ENCODE measurements around the gene PMFBP1. TPM values are rescaled to one million over a fixed set of nuclear protein-coding genes. Genes with fewer than 3 reads are reported as not detected.

Gene PMFBP1, protein sequence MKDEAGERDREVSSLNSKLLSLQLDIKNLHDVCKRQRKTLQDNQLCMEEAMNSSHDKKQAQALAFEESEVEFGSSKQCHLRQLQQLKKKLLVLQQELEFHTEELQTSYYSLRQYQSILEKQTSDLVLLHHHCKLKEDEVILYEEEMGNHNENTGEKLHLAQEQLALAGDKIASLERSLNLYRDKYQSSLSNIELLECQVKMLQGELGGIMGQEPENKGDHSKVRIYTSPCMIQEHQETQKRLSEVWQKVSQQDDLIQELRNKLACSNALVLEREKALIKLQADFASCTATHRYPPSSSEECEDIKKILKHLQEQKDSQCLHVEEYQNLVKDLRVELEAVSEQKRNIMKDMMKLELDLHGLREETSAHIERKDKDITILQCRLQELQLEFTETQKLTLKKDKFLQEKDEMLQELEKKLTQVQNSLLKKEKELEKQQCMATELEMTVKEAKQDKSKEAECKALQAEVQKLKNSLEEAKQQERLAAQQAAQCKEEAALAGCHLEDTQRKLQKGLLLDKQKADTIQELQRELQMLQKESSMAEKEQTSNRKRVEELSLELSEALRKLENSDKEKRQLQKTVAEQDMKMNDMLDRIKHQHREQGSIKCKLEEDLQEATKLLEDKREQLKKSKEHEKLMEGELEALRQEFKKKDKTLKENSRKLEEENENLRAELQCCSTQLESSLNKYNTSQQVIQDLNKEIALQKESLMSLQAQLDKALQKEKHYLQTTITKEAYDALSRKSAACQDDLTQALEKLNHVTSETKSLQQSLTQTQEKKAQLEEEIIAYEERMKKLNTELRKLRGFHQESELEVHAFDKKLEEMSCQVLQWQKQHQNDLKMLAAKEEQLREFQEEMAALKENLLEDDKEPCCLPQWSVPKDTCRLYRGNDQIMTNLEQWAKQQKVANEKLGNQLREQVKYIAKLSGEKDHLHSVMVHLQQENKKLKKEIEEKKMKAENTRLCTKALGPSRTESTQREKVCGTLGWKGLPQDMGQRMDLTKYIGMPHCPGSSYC
- total RNA-seq (2014; rRNA removed; shearing (Covaris generic); ENCODE audit: low replicate concordance) = not detected in 2 replicates

DNA sequence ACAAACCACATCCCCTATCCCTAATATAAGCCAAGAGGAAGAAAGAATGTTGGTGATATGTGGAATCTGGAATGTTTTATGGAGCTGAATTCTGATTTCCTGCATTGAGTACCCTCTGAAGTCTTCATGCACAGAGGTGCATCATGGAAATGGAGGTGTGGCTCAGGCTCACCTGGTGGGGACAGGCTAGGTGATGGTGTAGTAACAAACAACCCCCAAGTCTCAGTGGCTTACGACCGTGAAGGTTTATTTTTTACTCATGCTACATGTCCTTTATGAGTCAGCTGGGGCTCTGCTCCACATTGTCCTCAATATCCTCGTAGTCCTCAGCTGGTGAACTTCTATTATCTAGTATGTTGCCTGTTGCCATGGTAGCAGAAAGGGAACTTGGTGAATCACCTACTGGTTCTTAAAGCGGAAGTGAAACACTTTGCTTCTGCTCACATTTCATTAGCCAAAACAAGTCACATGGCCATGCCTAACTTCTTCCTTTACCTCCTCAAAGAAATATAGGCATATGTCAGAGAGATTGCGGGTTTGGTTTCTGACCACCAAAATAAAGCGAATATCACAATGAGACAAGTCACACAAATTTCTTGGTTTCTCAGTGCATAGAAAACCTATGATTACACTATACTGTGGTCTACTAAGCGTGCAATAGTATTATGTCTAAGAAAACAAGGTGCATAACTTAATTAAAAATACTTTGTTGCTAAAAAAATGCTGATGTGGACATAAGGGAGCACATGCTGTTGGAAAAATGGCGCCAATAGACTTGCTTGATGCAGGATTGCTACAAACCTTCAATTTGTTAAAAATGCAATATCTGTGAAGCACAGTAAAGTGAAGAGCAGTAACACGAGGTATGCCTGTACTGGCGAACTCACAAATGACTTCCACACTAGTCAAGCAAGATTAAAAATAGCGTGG is at the start of gene PMFBP1:
TSS of gene PMFBP1 (minus strand) at position 51 of the 930 bp plus-strand sequence. CDS start 947 bp downstream, outside the sequence.
- Histone ChIP-seq H3K9me3 (no peaks in the 10 kb centered on the region), H3K36me3 (no peaks in the 10 kb centered on the region), H3K27me3 (no peaks in the 10 kb centered on the region), H3K4me3 (no peak within 1 kb of the TSS)
- peak; percentile 2 for DNase-seq

DNA sequence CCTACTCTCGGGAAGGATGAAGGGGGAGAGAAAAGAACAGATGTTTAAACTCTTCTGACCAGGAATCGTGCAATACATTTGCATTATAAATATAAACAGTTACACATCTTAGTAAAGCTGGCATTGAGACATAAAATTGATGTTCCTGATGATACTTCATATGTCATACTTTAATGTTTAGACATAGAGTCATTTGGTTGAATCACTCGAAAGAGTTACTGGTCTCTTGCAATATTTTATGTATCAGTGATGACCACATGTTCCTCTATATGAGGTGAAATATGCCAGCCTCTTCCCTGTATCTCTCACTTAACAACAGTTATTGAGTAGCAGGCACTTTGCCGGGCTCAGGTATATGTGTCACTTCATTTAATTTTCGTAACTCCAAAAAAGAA is 49.7 kb upstream of the PMFBP1 start:
- Histone ChIP-seq H3K27me3 (no peaks in the 10 kb centered on the region), H3K36me3 (no peaks in the 10 kb centered on the region), H3K4me3 (no peak overlapping the region), H3K9me3 (no peaks in the 10 kb centered on the region)
- no peak for DNase-seq

DNA sequence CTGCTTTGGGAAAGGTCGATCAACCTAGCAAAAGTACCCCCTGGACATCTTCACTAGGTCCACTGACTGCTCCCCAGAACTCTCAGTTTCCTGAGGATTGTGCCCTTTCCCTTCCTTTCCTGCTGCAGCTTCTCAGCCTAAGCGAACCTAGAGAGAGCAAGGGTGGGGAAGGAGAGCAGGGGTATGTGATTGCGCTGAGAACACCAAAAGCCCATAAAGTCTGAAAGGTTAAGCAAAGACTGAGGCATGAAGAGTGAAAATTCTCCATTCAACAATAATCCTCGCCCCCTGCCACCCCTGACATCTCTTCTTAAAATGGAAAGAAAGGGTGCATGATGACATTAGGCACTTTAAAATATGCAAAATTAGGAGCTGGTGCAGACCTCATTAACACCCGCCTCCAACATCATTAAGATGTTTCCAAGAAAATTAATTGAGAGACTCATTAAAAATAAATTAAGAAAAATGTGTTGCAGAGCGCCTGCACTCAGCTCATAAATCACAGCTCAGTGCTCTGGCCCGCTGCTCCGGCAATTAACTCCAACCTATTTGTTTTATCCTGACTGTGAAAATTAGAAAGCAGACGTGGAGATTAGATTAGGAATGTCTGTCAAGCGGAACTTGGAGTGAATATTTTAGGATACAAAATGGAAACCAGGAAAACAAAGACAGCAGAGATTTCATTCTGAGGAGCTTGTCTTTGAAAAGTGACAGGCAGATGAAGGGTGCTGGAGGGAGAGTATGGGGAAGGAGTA is 49.1 kb upstream of the PMFBP1 start:
- H3K27me3 ChIP-seq = no peaks in the 10 kb centered on the region
- H3K9me3 ChIP-seq = no peaks in the 10 kb centered on the region
- DNase-seq = no peak
- H3K36me3 ChIP-seq = no peaks in the 10 kb centered on the region
- H3K4me3 ChIP-seq = no peak overlapping the region

DNA sequence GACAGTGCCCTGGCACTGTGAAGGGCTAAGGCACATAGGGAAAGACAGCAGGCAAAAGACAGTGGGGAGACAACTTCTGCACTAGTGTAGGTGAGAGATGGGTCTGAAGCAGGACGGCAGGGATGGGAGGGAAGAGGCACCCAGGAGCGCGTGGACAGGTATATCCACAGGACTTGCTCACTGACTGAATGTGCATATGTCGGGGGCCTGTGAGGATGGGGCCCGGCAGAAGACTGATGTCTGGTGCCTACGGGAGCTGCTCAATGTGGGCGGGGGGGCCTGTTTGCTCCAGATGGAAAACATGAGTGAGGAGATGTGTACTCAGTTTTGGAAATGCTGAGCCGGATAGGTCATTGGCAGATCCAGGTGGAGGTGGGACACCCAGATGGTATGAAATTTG is 47.3 kb upstream of the PMFBP1 start:
- no peak for DNase-seq
- no peak overlapping the region for H3K4me3 ChIP-seq

DNA sequence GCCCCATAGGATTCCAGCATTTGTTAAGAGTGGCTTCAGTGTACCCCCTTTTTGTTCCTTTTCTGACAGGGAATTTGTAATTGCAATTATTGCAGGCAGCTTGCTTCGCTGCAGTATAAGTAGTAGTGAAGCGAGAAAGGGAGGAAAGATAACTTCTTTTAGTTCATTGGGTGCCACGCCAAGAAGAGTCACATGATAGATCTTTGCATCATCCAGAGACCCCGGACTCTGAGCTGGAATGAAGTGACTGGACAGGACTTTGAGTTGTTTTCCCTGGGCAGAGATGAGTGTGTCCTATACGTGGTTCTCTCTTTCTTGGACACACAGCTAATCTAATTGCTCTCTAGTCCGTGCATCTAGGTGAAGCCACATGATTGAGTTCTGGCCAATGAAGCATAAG is 44.8 kb upstream of the PMFBP1 start:
- H3K9me3 ChIP-seq = no peaks in the 10 kb centered on the region

More for the DNA sequence above, 47.3 kb upstream of the PMFBP1 start:
- Histone ChIP-seq H3K9me3 (no peaks in the 10 kb centered on the region), H3K27me3 (no peaks in the 10 kb centered on the region), H3K36me3 (no peaks in the 10 kb centered on the region)

DNA sequence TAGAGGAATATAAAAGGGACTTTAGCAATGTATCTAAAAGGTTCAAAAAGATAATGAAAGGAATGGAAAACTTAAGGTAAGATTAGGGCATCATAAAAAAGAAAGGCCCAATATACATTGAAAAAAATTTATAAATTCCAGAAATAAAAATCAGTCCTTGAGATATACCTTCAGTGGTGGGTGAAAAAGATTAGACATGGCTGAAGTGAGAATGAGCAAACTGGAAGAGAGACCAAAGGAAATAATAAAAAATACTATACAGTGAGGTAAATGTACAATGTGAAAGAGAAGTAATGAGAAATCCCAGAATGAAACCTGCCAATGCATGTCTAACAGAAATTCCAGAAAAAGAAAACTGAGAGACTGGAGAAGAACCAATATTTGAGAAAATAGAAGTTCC is 42.9 kb upstream of the PMFBP1 start:
- Histone ChIP-seq H3K4me3 (no peak overlapping the region), H3K27me3 (no peaks in the 10 kb centered on the region), H3K36me3 (no peaks in the 10 kb centered on the region), H3K9me3 (no peaks in the 10 kb centered on the region)
- DNase-seq = no peak

More for the DNA sequence above, 44.8 kb upstream of the PMFBP1 start:
- DNase-seq = no peak
- Histone ChIP-seq H3K36me3 (no peaks in the 10 kb centered on the region), H3K4me3 (no peak overlapping the region), H3K27me3 (no peaks in the 10 kb centered on the region)

DNA sequence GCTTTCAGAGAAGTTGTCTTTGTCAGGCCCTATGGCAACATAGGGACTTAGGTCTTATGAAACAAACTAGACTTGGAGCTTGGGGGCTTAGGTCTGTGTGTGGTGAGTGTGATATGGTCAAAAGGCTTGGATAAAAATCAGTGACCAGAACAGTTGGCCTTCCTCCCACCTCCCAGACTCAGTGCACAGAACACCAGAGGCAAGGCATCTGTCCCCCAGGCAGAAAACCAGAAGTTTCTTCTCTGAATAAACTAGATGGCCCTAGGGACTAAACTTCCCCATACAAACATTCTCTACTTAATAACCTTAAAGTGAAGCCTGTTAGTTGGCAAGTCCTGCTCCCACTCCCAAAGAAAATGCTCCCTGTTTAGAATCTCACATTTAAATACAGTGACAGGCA is 39.2 kb upstream of the PMFBP1 start:
- Histone ChIP-seq H3K27me3 (no peaks in the 10 kb centered on the region), H3K36me3 (no peaks in the 10 kb centered on the region), H3K4me3 (no peak overlapping the region)

DNA sequence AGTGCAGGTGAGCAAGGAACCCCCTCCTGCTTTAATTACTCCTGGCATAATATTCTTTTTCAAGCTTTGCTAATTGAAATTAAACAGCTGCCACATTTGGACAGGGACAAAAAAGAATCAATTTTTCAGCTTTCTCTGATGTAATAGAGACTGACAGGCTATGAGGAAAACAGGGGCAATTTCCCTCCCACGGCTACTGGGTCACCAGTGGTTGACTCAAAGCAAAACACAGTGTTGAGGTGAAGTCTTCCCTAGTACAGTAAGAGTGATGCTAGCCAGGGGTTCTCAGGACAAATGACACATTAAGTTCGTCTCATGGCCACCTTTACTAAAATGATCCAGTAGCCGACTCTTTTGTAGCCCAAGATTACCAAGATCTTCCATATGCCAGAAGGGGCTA is 38.6 kb upstream of the PMFBP1 start:
- H3K36me3 ChIP-seq = no peaks in the 10 kb centered on the region
- H3K4me3 ChIP-seq = no peak overlapping the region
- H3K9me3 ChIP-seq = no peaks in the 10 kb centered on the region
- H3K27me3 ChIP-seq = no peaks in the 10 kb centered on the region
- no peak for DNase-seq

More for the DNA sequence above, 39.2 kb upstream of the PMFBP1 start:
- H3K9me3 ChIP-seq = no peaks in the 10 kb centered on the region
- no peak for DNase-seq

DNA sequence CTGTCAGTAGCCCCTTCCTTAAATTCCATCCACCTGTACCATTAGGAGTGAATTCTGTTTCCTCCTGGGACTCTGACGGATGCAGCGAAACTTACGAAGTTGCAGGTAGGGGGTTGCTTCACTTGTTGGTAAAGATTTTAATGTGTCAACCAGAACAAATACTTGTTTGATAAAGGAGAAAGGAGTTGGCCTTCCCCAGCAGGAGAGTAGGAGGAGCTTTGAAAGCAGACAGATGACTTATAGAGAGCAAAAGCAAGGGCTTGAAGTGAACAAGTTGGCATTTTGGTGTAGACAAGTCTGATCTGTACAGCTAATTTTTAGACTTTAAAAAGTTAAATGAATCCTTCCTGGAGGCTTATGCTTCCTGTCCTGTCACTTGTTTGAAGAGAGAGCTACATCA is 38.1 kb upstream of the PMFBP1 start:
- no peaks in the 10 kb centered on the region for H3K36me3 ChIP-seq
- H3K4me3 ChIP-seq = no peak overlapping the region
- no peaks in the 10 kb centered on the region for H3K9me3 ChIP-seq
- H3K27me3 ChIP-seq = no peaks in the 10 kb centered on the region
- no peak for DNase-seq

DNA sequence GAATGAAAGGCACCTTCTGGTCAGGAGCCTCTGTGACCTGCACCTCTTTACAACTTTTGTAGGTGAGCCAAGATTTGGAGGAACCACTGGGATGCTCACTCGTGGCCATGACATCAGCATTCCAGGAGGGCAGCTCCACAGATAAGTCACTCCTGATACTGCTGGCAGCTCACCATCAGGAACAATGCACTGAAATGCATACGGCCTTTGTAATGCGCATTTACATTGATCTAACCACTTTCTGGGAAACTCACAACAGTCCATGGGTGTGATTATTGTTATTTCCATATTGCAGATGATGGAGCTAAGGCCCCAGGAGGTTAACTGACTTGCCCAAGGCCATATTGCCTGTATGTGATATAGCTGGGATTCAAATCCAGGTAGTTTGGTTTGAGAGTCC is 34.3 kb upstream of the PMFBP1 start:
- Histone ChIP-seq H3K9me3 (no peaks in the 10 kb centered on the region), H3K36me3 (no peaks in the 10 kb centered on the region)
- DNase-seq = no peak

DNA sequence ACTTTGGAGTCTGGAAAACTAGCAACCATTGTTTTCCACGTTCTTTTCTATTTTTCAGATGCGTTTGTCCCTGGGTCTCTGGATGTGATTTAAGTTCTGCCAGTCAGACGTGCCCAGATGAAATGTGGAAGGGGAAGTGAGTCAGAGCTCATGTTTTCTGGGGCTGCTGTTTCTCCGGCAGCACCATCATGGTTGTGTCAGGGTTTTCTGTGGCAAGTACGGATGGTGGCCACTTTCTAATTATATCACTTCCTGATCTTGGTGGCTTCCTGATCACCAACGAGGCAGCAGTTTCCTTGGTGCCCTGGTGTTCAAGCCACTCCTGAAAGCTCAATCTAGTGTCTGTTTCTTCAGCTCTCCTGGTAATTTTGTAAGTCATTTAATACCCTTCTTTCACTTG is 31.4 kb upstream of the PMFBP1 start:
- Histone ChIP-seq H3K36me3 (no peaks in the 10 kb centered on the region), H3K9me3 (no peaks in the 10 kb centered on the region), H3K4me3 (no peak overlapping the region), H3K27me3 (no peaks in the 10 kb centered on the region)
- DNase-seq = peak; percentile 12

More for the DNA sequence above, 34.3 kb upstream of the PMFBP1 start:
- Histone ChIP-seq H3K4me3 (no peak overlapping the region), H3K27me3 (no peaks in the 10 kb centered on the region)

DNA sequence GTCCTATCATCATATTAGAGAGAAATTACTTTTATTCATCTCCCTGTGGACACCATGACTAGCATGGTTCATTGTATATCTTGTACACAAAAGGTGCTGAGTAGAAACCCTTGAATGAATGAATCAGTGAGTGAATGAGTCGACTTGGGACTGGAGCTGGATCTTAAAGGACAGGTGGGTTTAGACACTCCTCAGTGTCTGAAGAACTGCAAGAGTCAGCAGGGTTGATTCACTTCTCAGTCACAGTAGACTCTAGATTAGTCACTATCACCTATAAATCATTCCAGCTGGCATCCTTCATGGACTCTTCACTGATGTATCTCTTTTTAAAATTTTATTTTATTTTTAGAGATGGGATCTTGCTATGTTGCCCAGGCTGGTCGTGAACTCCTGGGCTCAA is 30.1 kb upstream of the PMFBP1 start:
- Histone ChIP-seq H3K27me3 (no peaks in the 10 kb centered on the region), H3K9me3 (no peaks in the 10 kb centered on the region), H3K36me3 (no peaks in the 10 kb centered on the region), H3K4me3 (no peak overlapping the region)
- no peak for DNase-seq

DNA sequence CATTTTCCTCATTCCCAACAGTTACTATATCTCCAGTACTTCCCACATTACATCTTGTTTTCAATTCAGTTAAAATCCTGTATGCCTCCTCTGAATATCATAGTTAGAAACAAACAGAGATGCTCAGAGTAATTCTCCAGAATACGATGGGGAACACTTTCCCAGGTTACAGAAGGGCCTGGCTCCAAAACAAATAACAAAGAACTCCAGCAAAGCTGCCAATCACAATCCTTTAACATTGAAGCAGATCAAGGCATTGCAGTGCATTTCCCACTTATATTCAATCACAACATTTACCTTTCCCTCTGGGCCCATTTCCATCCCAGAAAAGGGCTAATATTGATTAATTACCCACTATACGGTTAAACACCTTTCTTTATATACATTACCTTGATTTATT is 29.4 kb upstream of the PMFBP1 start:
- no peak for DNase-seq
- Histone ChIP-seq H3K36me3 (no peaks in the 10 kb centered on the region), H3K27me3 (no peaks in the 10 kb centered on the region), H3K4me3 (no peak overlapping the region), H3K9me3 (no peaks in the 10 kb centered on the region)

DNA sequence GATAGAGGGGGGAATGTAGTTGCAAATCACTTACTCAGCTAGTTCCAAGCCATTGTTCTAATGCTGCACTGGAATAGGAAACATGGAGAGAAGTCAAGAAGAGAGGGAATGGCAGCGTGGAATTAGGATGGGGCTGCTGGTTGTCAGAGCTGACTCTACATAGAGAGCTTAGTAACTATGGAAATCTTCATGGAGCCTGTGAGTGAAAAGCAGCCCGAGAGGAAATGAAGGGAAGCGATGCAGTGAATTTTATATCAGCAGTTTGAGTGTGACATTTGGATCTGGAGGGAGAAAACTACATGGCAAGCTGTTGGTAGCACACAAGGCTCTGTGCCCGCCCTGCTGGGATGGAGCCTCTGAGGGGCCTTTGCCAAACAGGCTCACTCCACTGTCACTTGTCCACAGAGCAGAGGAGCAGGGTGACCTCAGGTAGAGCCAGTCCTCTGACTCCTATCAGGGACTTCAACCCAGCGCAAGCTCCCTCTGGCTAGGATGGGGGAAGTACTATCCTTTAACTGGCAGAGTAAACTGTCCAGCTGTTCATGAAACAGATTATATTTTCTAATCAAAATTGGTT is 27.9 kb upstream of the PMFBP1 start:
- H3K4me3 ChIP-seq = no peak overlapping the region
- DNase-seq = no peak
- H3K36me3 ChIP-seq = no peaks in the 10 kb centered on the region
- H3K9me3 ChIP-seq = no peaks in the 10 kb centered on the region
- no peaks in the 10 kb centered on the region for H3K27me3 ChIP-seq

DNA sequence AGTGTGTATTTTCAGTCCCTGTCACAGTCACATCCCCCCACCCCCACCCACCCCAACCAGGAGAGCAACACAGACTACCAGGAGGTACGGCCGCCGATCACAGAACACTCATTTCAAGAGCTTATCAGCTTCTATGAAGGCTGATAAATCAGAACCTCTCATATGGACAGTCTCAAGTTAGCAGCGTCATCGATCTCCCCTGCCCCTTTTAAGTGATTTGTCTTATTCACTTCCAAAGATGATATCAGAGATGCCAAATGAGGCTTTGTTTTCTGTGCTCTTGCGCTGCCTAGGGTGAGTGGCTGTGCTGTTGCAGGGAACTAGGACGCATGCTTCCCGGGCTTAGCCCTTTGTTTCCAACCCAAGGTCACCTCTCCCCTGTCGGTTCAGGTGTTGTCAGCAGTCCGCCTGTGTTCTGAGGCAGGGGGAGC is 26.8 kb upstream of the PMFBP1 start:
- Histone ChIP-seq H3K4me3 (no peak overlapping the region), H3K36me3 (no peaks in the 10 kb centered on the region), H3K27me3 (no peaks in the 10 kb centered on the region), H3K9me3 (no peaks in the 10 kb centered on the region)
- no peak for DNase-seq
